Measurements from ENCODE around the gene TRIM65.

The TRIM65 gene

DNA sequence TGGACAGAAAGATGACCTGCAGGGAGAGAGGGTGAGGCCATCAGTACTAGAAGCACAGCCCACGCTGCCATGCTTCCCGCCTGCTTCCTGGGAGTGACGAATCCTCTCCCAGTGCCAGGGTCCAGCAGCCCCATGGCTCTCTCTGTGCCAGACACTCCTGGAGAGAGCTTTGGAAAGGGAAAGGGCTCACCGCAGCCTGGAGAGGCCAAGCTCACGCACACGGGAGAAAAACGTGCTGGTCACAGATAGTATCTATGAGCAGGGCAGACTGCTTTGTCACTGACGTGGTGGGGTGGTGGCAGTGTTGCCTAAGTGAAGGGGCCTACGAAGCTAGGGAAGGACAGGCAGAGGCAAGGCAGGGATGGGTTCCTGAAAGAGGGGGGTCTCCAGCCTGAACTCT lies 47.0 kb downstream of the TRIM65 start:
- Mint-ChIP-seq H3K27ac (no peak overlapping the region), H3K27me3 (ENCODE audit: low read depth) (no peaks in the 10 kb centered on the region), H3K9me3 (no peaks in the 10 kb centered on the region), H3K36me3 (ENCODE audit: low read depth) (peaks cover 40% of the 10 kb centered on the region), H3K4me3 (no peak overlapping the region), H3K4me1 (ENCODE audit: low read depth) (peaks cover 22% of the 10 kb centered on the region)
- DNase-seq (ENCODE audit: low spot score) = no peak

DNA sequence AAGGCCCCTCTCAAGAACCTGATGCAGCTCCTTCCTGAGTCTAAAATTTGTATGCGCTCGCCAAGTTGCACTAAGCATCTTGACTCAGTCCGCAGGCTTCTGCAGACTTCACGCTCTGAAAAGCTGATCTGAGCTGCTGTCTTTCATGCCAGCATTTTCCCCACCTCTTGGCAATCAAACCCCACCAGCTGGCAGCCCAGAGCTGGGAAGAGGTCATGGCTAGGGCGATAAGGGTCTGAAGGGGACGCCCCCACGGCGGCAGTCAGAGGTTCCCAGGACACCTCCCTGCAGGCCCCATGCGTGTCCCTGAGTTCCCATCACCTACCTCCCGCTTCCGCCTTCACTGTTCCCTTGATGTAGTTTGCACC lies 47.5 kb downstream of the TRIM65 start:
- Mint-ChIP-seq H3K27me3 (ENCODE audit: low read depth) (no peaks in the 10 kb centered on the region), H3K4me1 (ENCODE audit: low read depth) (peaks cover 20% of the 10 kb centered on the region), H3K27ac (no peak overlapping the region), H3K36me3 (ENCODE audit: low read depth) (peaks cover 40% of the 10 kb centered on the region), H3K4me3 (no peak overlapping the region), H3K9me3 (no peaks in the 10 kb centered on the region)
- DNase-seq (ENCODE audit: low spot score) = no peak

GRCh38 chr17:75848523-75849278 lies 48.0 kb downstream of the TRIM65 start:
- Mint-ChIP-seq H3K27me3 (ENCODE audit: low read depth) (no peaks in the 10 kb centered on the region), H3K4me3 (no peak overlapping the region), H3K27ac (peak overlapping the region; percentile 67), H3K4me1 (ENCODE audit: low read depth) (peaks cover 18% of the 10 kb centered on the region), H3K9me3 (no peaks in the 10 kb centered on the region), H3K36me3 (ENCODE audit: low read depth) (peaks cover 42% of the 10 kb centered on the region)
- DNase-seq (ENCODE audit: low spot score) = peak; percentile 61

DNA sequence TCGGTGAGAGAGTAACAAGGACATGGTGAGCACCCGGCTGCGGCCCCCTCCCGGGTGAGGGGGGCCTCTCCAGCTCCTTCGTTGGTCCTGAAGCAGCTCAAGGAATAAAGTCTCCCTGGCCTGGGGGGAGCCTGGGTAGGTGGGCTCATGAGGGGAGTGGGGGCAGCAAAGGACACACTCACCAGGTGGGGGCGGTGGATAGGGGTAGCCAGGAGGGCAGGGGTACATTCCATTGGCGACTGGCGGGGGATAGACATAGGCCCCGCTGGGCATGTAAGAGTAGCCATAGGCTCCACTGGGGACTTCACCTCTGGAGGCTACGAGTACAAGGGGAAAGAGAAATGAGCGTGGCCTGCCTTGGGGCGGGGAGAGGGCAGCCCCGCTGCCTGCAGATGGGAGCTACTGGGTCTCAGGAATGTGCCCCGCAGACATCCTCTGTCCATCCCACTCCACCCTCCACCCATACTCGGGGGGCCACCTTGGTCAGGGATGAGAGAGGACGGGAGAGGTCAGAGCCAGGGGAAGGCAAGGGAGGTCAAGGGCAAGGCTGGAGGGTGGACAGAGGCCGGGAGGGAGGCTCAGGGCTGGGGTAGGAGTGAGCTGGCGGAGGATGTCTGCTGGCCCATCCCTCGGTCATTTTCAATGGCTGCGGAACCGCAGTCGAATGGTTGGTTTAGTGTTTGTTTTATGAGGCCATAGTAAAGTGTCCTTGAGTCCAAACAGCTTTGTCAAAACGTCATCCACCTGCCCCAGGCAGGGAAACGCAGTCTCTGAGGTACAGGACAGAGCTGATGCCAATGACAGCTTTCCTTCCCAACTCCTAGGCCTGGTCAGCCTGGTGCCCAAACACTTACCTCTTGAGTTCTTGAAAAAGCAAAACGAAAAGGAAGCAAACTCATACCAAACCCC lies 48.9 kb downstream of the TRIM65 start:
- Mint-ChIP-seq H3K27me3 (ENCODE audit: low read depth) (no peaks in the 10 kb centered on the region), H3K4me1 (ENCODE audit: low read depth) (peaks cover 16% of the 10 kb centered on the region), H3K36me3 (ENCODE audit: low read depth) (peaks cover 46% of the 10 kb centered on the region), H3K9me3 (no peaks in the 10 kb centered on the region), H3K4me3 (no peak overlapping the region), H3K27ac (peak overlapping the region; percentile 67)
- DNase-seq (ENCODE audit: low spot score) = no peak

DNA sequence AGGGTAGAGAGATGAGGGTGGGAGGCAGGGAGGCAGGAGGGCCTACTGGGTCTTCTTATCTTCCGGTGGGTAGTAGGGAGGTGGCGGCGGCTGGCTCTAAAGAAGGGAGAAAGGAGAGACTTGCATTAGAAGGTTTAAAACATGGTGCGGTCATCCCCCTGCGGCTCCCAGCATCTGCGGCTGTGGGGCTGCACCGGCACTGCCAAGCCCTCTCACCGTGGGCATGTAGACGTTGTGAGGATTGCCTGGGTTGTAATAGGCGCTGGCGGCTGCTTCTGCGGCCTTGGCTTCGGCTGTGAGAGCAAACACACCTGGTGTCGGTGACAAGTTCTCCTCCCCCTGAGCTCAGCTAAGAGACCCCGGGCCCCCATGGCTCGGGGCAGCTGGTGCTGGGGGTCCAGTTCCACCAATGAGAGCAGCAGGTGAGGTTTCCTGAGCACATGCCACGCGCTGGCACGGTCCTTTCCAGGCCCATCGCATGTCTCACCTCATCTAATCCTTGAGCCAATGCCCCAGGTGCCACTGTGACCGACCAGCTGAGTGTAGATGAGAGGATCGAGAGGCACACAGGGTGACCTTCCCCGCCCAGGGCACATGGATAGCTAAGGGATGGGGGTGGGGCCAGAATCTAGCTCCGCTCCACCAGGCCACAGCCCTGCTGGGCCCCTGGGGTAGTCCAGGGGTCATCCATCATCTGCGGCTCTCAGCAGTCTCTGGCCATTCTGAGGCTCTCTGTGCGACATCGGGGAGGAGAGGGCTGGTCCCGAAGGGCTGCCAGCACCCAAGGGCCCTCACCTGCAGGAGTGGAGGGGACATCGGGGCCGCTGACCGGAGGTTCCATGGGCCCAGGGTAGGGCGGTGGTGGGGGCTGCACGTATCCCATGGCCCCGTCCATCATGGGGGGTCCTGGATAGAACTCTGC lies 49.8 kb downstream of the TRIM65 start:
- peaks cover 16% of the 10 kb centered on the region for H3K4me1 Mint-ChIP-seq (ENCODE audit: low read depth)
- no peak for DNase-seq (ENCODE audit: low spot score)
- no peaks in the 10 kb centered on the region for H3K9me3 Mint-ChIP-seq

DNA sequence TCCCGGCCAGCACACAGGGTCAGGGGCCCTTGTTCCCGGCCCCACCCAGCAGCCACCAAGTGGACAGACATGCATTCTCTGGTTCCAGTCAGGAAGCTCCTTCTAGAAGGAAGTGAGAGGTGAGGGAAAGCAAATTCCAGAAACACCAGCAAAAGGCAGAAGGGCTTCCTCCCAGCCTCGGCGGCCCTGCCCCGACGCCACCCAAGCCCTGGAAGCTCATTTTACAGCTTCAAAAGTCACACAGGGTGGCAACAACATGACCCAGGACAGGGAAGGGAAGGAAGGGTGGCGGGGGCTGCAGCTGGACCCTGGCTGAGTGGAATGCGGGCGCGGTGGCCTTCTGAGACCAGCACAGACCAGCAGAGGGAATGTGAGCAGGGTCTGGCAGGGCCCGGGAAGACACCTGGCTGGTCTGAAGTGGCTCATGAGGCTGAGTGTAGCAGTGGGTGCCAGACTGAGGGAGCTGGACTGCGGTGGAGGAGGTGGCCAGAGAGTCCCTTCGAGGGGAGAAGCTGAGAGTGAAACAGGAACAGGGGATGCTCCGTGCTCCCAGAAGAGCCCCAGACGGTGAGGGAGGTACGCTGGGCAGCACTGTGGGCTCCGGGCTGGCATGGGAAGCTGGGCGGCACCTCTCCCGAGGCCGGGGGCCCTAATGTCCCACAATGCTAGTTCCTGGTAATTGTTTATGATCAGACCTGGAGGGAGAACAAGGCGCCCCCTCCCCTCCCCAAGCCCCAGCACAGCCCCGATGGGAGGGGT lies 50.6 kb downstream of the TRIM65 start:
- H3K36me3 Mint-ChIP-seq (ENCODE audit: low read depth) = peaks cover 47% of the 10 kb centered on the region
- DNase-seq (ENCODE audit: low spot score) = no peak
- H3K4me3 Mint-ChIP-seq = peak overlapping the region; percentile 18
- H3K4me1 Mint-ChIP-seq (ENCODE audit: low read depth) = peaks cover 16% of the 10 kb centered on the region
- H3K27ac Mint-ChIP-seq = peak overlapping the region; percentile 49
- no peaks in the 10 kb centered on the region for H3K27me3 Mint-ChIP-seq (ENCODE audit: low read depth)
- H3K9me3 Mint-ChIP-seq = no peaks in the 10 kb centered on the region

More for the DNA sequence above, 49.8 kb downstream of the TRIM65 start:
- Mint-ChIP-seq H3K4me3 (no peak overlapping the region), H3K27me3 (ENCODE audit: low read depth) (no peaks in the 10 kb centered on the region), H3K27ac (peak overlapping the region; percentile 36), H3K36me3 (ENCODE audit: low read depth) (peaks cover 48% of the 10 kb centered on the region)

GRCh38 chr17:75845058-75845711 lies 51.6 kb downstream of the TRIM65 start:
- peak; percentile 60 for DNase-seq (ENCODE audit: low spot score)
- H3K36me3 Mint-ChIP-seq (ENCODE audit: low read depth) = peaks cover 44% of the 10 kb centered on the region
- H3K9me3 Mint-ChIP-seq = no peaks in the 10 kb centered on the region
- H3K4me3 Mint-ChIP-seq = peak overlapping the region; percentile 52
- H3K27ac Mint-ChIP-seq = peak overlapping the region; percentile 65
- H3K27me3 Mint-ChIP-seq (ENCODE audit: low read depth) = no peaks in the 10 kb centered on the region
- H3K4me1 Mint-ChIP-seq (ENCODE audit: low read depth) = peaks cover 16% of the 10 kb centered on the region

DNA sequence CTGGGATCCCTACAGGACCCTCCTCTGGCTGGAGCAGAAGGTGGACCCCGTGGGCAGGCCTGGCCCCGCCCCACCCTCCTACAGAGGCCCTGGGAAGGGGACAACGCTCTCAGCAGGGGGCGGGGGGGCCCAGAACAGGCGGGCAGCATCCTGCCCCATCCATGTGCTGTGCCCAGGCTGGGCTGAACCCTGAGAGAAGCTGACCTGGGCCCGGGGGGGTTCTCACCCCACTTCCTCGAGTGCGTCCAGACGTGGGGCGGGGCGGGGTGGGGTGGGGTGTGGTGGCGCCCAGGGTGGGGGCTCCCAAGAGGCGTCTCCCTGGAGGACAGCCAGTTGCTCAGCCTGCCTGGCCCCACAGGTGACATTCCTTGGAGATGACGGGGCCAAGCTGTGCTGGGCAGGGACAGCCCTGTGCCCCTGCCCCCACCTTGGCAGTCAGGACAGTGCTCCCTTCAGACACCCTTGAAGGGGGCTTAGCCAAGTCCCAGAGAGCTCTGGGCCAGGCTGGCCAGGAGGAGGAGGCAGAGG lies 52.2 kb downstream of the TRIM65 start:
- Mint-ChIP-seq H3K4me3 (peak overlapping the region; percentile 97), H3K9me3 (no peaks in the 10 kb centered on the region), H3K27me3 (ENCODE audit: low read depth) (no peaks in the 10 kb centered on the region), H3K36me3 (ENCODE audit: low read depth) (peaks cover 42% of the 10 kb centered on the region), H3K27ac (peak overlapping the region; percentile 97), H3K4me1 (ENCODE audit: low read depth) (peaks cover 16% of the 10 kb centered on the region)
- DNase-seq (ENCODE audit: low spot score) = no peak

GRCh38 chr17:75843577-75844529 lies 52.9 kb downstream of the TRIM65 start, which contains the start of gene UNC13D:
Gene UNC13D, minus strand, starts transcription at chr17:75844404. Its CDS starts 67 bp downstream, at chr17:75844337.
- H3K4me1 Mint-ChIP-seq (ENCODE audit: low read depth) = peaks cover 16% of the 10 kb centered on the region
- peak within 1 kb of the TSS; percentile 97 for H3K27ac Mint-ChIP-seq
- peak within 1 kb of the TSS; percentile 97 for H3K4me3 Mint-ChIP-seq
- no peaks in the 10 kb centered on the region for H3K27me3 Mint-ChIP-seq (ENCODE audit: low read depth)
- DNase-seq (ENCODE audit: low spot score) = peak; percentile 54
- H3K36me3 Mint-ChIP-seq (ENCODE audit: low read depth) = peaks cover 42% of the 10 kb centered on the region
- H3K9me3 Mint-ChIP-seq = no peaks in the 10 kb centered on the region

- no peaks in the 10 kb centered on the region for H3K9me3 Mint-ChIP-seq
- H3K27ac Mint-ChIP-seq = peak overlapping the region; percentile 90
- DNase-seq (ENCODE audit: low spot score) = no peak
- peaks cover 36% of the 10 kb centered on the region for H3K36me3 Mint-ChIP-seq (ENCODE audit: low read depth)
- no peaks in the 10 kb centered on the region for H3K27me3 Mint-ChIP-seq (ENCODE audit: low read depth)
- H3K4me3 Mint-ChIP-seq = peak overlapping the region; percentile 97
- peaks cover 10% of the 10 kb centered on the region for H3K4me1 Mint-ChIP-seq (ENCODE audit: low read depth)
These were observed 53.7 kb downstream of the TRIM65 start for GRCh38 chr17:75842963-75843576.

DNA sequence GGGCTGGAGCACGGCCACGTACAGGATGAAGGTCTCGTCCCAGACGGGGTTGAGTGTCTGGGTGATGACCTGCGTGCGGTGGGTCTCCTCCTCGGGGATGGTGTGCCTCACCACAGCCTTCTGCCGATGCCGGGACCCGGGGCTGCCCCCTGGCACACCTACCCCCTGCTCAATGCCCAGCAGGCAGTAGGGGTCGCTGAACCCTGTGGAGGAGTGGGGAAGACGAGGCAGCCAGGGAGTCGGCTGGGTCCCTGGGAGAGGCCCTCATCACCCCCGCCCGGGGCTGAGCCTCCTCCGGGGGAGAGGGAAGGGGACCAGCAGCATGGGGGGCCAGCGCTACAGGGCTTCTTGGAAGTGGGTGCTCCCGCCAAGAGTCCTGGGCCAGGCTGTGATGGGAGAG lies 54.3 kb downstream of the TRIM65 start:
- peaks cover 35% of the 10 kb centered on the region for H3K36me3 Mint-ChIP-seq (ENCODE audit: low read depth)
- H3K27ac Mint-ChIP-seq = peak overlapping the region; percentile 34
- no peaks in the 10 kb centered on the region for H3K27me3 Mint-ChIP-seq (ENCODE audit: low read depth)
- H3K4me3 Mint-ChIP-seq = peak overlapping the region; percentile 97
- no peak for DNase-seq (ENCODE audit: low spot score)
- no peaks in the 10 kb centered on the region for H3K9me3 Mint-ChIP-seq
- peaks cover 10% of the 10 kb centered on the region for H3K4me1 Mint-ChIP-seq (ENCODE audit: low read depth)

All from T-helper 2 cell treated with Interferon-gamma antibody and Interleukin-4, amounts not matched to agents 5 μg/mL and 100 μg/mL, for 36 hours (primary cell).